Measurements from ENCODE around the gene BCDIN3D.

DNA sequence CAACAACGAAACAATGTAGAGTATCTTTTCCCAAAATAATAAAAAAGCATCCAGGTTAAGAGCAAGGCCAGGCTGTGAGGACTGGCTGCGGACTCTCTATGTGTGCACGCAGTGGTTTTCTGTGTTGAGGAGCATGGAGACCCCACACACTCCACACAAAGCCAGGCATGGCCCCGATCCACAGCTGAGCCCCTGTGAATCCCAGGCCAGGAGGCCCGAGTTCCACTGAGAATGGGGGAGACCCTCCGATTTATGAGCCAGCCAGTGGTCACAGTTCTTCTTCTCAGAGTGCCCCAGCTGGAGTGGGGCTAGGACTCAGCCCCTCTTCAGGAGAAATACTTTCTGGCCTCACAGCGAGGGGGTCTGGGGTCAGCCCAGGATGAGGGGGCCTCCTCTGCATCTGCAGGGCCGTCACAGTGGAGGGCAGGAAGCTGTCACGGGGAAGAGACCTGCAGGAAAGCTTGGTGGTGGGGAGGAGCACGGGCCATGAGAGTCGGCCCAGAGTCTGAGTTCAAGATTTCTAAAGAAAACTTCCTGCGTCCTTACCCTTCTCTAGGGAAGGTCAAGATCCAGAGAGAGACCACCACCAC, 34.8 kb downstream of the BCDIN3D start:
- no peak for TF ChIP-seq POLR2A (IDR thresholded peaks at IDR 0.05)
- TF ChIP-seq, protein P1, sequence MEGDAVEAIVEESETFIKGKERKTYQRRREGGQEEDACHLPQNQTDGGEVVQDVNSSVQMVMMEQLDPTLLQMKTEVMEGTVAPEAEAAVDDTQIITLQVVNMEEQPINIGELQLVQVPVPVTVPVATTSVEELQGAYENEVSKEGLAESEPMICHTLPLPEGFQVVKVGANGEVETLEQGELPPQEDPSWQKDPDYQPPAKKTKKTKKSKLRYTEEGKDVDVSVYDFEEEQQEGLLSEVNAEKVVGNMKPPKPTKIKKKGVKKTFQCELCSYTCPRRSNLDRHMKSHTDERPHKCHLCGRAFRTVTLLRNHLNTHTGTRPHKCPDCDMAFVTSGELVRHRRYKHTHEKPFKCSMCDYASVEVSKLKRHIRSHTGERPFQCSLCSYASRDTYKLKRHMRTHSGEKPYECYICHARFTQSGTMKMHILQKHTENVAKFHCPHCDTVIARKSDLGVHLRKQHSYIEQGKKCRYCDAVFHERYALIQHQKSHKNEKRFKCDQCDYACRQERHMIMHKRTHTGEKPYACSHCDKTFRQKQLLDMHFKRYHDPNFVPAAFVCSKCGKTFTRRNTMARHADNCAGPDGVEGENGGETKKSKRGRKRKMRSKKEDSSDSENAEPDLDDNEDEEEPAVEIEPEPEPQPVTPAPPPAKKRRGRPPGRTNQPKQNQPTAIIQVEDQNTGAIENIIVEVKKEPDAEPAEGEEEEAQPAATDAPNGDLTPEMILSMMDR (IDR thresholded peaks at IDR 0.05), result no peak
